ENCODE measurements around the gene HSPA4.

- TF ChIP-seq, protein P1, sequence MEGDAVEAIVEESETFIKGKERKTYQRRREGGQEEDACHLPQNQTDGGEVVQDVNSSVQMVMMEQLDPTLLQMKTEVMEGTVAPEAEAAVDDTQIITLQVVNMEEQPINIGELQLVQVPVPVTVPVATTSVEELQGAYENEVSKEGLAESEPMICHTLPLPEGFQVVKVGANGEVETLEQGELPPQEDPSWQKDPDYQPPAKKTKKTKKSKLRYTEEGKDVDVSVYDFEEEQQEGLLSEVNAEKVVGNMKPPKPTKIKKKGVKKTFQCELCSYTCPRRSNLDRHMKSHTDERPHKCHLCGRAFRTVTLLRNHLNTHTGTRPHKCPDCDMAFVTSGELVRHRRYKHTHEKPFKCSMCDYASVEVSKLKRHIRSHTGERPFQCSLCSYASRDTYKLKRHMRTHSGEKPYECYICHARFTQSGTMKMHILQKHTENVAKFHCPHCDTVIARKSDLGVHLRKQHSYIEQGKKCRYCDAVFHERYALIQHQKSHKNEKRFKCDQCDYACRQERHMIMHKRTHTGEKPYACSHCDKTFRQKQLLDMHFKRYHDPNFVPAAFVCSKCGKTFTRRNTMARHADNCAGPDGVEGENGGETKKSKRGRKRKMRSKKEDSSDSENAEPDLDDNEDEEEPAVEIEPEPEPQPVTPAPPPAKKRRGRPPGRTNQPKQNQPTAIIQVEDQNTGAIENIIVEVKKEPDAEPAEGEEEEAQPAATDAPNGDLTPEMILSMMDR (IDR thresholded peaks at IDR 0.05; ENCODE audit: poor library complexity, severe bottlenecking) = no peak
- no peak for TF ChIP-seq MXI1 (conservative IDR thresholded peaks at IDR 0.05; ENCODE audit: poor library complexity, severe bottlenecking)
- TF ChIP-seq EZH2 (IDR thresholded peaks at IDR 0.05; ENCODE audit: borderline replicate concordance, insufficient read depth, low read length, poor library complexity, severe bottlenecking) = no peak
- TF ChIP-seq EP300 (conservative IDR thresholded peaks at IDR 0.05; ENCODE audit: poor library complexity, severe bottlenecking) = no peak
- TF ChIP-seq POLR2AphosphoS5 (IDR thresholded peaks at IDR 0.05) = no peak
- no peak for TF ChIP-seq RAD21 (conservative IDR thresholded peaks at IDR 0.05)
- TF ChIP-seq REST (IDR thresholded peaks at IDR 0.05; ENCODE audit: borderline replicate concordance) = no peak
- TF ChIP-seq SMC3 (conservative IDR thresholded peaks at IDR 0.05; ENCODE audit: poor library complexity) = no peak
- no peak for TF ChIP-seq TAF1 (IDR thresholded peaks at IDR 0.05; ENCODE audit: low read depth)
Measured at GRCh38 chr5:133132717-133133116, 80.9 kb downstream of the HSPA4 start.

Data from neural cell (in vitro differentiated cells).